K562 (cell line): ENCODE results near the gene ENSA.
"Not testable (repeated sequence)": the region's sequence is repeated elsewhere in the genome, so short reads cannot be mapped to it uniquely, and the experiment has no call there.

Source experiments
- ARNT ChIP-seq, 2 experiments: fragments of 450-650 bp; IDR thresholded peaks; 2 replicates each; pipeline ENCODE4 v1.6.1; 2016; ENCODE audit warnings: mild to moderate bottlenecking in 1 of 2
- CAMTA2 ChIP-seq: fragments of 250-450 bp; sonication (Bioruptor Pico); conservative IDR thresholded peaks from 2 replicates; pipeline ENCODE4 v1.5.1; 2022
- CEBPG ChIP-seq, 3 experiments: fragments of 200-800 bp in 1 of 3; sonication (Bioruptor generic) in 1 of 3; sonication (generic) in 1 of 3; formaldehyde crosslinking in 1 of 3; IDR thresholded peaks in 2 of 3; conservative IDR thresholded peaks in 1 of 3; 2 replicates each; pipeline versions ENCODE4 v1.6.1 to v1.8.0; 2016 to 2022; ENCODE audit warnings: missing compliant biosample characterization in 2 of 3, missing genetic modification characterization in 2 of 3, mild to moderate bottlenecking in 1 of 3, missing genetic modification reagents in 1 of 3
- DNMT1 ChIP-seq: fragments of 450-650 bp; IDR thresholded peaks from 2 replicates; pipeline ENCODE4 v1.6.1; 2016; ENCODE audit warnings: antibody characterized with exemption, mild to moderate bottlenecking
- HDAC3 ChIP-seq: fragments of 450-650 bp; IDR thresholded peaks from 2 replicates; pipeline ENCODE4 v1.6.1; 2018; ENCODE audit warnings: borderline replicate concordance, mild to moderate bottlenecking, moderate library complexity; ENCODE audit not compliant: partially characterized antibody
- RAD21 ChIP-seq, 2 experiments: fragments of 250-450 bp in 1 of 2; fragments of 450-650 bp in 1 of 2; sonication (Bioruptor Pico) in 1 of 2; formaldehyde crosslinking in 1 of 2; IDR thresholded peaks in 1 of 2; conservative IDR thresholded peaks in 1 of 2; 2 replicates each; pipeline versions ENCODE4 v1.4.0 to v1.8.0; 2020 to 2022; ENCODE audit warnings: mild to moderate bottlenecking in 2 of 2, moderate library complexity in 1 of 2
- ZNF282 ChIP-seq: sonication (generic); formaldehyde crosslinking; IDR thresholded peaks from 2 replicates; pipeline ENCODE4 v1.8.1; 2023; ENCODE audit warnings: missing genetic modification reagents
- TF ChIP-seq, protein P1 (sequence below): sonication (generic); formaldehyde crosslinking; IDR thresholded peaks from 2 replicates; pipeline ENCODE4 v1.8.0; 2023; ENCODE audit warnings: mild to moderate bottlenecking, missing genetic modification reagents
- TF ChIP-seq, protein P2 (sequence below), 3 experiments: IDR thresholded peaks in 2 of 3; conservative IDR thresholded peaks in 1 of 3; 2 replicates each; pipeline ENCODE4 v1.5.1; 2011 to 2012; ENCODE audit warnings: low read length in 3 of 3, mild to moderate bottlenecking in 3 of 3, control low read depth in 2 of 3, improper control_type of control experiment in 1 of 3, inconsistent platforms in 1 of 3, low read depth in 1 of 3, mixed read lengths in 1 of 3, moderate library complexity in 1 of 3; ENCODE audit not compliant: insufficient read depth in 2 of 3
- TF ChIP-seq, protein P3 (sequence below): sonication (generic); formaldehyde crosslinking; IDR thresholded peaks from 2 replicates; pipeline ENCODE4 v1.8.1; 2022; ENCODE audit warnings: missing genetic modification reagents

GRCh38 chr1:150624546-150624945, 4.9 kb downstream of the ENSA start:
- TF ChIP-seq CEBPG (CRISPR knock-in tag; IDR thresholded peaks at IDR 0.05); CEBPG (tag; conservative IDR thresholded peaks at IDR 0.05 in 1 of 2, IDR thresholded peaks at IDR 0.05 in 1 of 2); HDAC3; ARNT (IDR thresholded peaks at IDR 0.05); RAD21 (CRISPR knock-in tag; conservative IDR thresholded peaks at IDR 0.05 in 1 of 2, IDR thresholded peaks at IDR 0.05 in 1 of 2); DNMT1; CAMTA2 (CRISPR knock-in tag); ZNF282 (CRISPR knock-in tag): not testable (repeated sequence)
- TF ChIP-seq, protein P1, sequence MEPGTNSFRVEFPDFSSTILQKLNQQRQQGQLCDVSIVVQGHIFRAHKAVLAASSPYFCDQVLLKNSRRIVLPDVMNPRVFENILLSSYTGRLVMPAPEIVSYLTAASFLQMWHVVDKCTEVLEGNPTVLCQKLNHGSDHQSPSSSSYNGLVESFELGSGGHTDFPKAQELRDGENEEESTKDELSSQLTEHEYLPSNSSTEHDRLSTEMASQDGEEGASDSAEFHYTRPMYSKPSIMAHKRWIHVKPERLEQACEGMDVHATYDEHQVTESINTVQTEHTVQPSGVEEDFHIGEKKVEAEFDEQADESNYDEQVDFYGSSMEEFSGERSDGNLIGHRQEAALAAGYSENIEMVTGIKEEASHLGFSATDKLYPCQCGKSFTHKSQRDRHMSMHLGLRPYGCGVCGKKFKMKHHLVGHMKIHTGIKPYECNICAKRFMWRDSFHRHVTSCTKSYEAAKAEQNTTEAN (CRISPR knock-in tag) = not testable (repeated sequence)
- TF ChIP-seq, protein P2, sequence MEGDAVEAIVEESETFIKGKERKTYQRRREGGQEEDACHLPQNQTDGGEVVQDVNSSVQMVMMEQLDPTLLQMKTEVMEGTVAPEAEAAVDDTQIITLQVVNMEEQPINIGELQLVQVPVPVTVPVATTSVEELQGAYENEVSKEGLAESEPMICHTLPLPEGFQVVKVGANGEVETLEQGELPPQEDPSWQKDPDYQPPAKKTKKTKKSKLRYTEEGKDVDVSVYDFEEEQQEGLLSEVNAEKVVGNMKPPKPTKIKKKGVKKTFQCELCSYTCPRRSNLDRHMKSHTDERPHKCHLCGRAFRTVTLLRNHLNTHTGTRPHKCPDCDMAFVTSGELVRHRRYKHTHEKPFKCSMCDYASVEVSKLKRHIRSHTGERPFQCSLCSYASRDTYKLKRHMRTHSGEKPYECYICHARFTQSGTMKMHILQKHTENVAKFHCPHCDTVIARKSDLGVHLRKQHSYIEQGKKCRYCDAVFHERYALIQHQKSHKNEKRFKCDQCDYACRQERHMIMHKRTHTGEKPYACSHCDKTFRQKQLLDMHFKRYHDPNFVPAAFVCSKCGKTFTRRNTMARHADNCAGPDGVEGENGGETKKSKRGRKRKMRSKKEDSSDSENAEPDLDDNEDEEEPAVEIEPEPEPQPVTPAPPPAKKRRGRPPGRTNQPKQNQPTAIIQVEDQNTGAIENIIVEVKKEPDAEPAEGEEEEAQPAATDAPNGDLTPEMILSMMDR (IDR thresholded peaks at IDR 0.05 in 2 of 3, conservative IDR thresholded peaks at IDR 0.05 in 1 of 3; ENCODE audit: insufficient read depth in 2 of 3, low read depth in 1 of 3, low read length in 3 of 3) = not testable (repeated sequence)
- TF ChIP-seq, protein P3, sequence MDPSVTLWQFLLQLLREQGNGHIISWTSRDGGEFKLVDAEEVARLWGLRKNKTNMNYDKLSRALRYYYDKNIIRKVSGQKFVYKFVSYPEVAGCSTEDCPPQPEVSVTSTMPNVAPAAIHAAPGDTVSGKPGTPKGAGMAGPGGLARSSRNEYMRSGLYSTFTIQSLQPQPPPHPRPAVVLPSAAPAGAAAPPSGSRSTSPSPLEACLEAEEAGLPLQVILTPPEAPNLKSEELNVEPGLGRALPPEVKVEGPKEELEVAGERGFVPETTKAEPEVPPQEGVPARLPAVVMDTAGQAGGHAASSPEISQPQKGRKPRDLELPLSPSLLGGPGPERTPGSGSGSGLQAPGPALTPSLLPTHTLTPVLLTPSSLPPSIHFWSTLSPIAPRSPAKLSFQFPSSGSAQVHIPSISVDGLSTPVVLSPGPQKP (CRISPR knock-in tag) = not testable (repeated sequence)
